Measurements from ENCODE around the gene ALDH8A1.

DNA sequence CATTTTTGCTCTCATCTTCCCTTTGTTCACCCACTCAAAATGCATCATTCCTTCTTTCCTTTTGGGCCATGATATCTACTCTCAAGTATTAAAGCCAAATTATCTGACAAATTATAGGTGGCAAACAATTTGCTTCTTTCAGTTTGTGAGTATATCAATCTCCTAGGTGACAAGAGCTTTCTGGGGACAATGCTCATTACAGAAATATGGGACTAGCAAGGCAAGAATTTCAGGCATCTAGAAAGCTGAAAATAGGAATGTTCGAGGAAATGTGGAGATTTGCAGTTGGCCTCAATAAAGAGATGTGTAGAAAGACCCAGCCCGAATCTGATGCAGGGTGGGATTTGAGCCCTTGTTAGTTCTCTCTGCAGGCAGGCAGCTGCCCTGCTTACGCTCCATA lies 71.8 kb downstream of the ALDH8A1 start:
- TF ChIP-seq, protein P1, sequence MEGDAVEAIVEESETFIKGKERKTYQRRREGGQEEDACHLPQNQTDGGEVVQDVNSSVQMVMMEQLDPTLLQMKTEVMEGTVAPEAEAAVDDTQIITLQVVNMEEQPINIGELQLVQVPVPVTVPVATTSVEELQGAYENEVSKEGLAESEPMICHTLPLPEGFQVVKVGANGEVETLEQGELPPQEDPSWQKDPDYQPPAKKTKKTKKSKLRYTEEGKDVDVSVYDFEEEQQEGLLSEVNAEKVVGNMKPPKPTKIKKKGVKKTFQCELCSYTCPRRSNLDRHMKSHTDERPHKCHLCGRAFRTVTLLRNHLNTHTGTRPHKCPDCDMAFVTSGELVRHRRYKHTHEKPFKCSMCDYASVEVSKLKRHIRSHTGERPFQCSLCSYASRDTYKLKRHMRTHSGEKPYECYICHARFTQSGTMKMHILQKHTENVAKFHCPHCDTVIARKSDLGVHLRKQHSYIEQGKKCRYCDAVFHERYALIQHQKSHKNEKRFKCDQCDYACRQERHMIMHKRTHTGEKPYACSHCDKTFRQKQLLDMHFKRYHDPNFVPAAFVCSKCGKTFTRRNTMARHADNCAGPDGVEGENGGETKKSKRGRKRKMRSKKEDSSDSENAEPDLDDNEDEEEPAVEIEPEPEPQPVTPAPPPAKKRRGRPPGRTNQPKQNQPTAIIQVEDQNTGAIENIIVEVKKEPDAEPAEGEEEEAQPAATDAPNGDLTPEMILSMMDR (IDR thresholded peaks at IDR 0.05) = no peak
- TF ChIP-seq POLR2A (IDR thresholded peaks at IDR 0.05) = no peak

Measured in lower leg skin (tissue), 3 donors.